ENCODE measurements around the gene PLAAT5. TPM values are rescaled to one million over a fixed set of nuclear protein-coding genes. Genes with fewer than 3 reads are reported as not detected.

The PLAAT5 gene
- total RNA-seq, 1 experiment from 2014 or later: not detected

- Histone ChIP-seq H2AFZ (no peak overlapping the region), H4K20me1 (ENCODE audit: insufficient read depth) (no peaks in the 10 kb centered on the region), H3K27me3 (ENCODE audit: insufficient read depth, low read depth) (no peaks in the 10 kb centered on the region), H3K4me2 (no peak overlapping the region), H3K9me3 (ENCODE audit: insufficient read depth, low read depth) (no peaks in the 10 kb centered on the region), H3F3A (ENCODE audit: insufficient read depth, low read depth) (peaks cover 5% of the 10 kb centered on the region), H3K27ac (no peak overlapping the region), H3K4me3 (no peak overlapping the region), H3K9me2 (ENCODE audit: insufficient read depth) (no peaks in the 10 kb centered on the region), H3K79me2 (ENCODE audit: low read depth) (no peaks in the 10 kb centered on the region), H3K4me1 (replicated peaks; ENCODE audit: insufficient read depth) (peaks cover 40% of the 10 kb centered on the region), H3K36me3 (ENCODE audit: low read depth) (no peaks in the 10 kb centered on the region)
- ChIA-PET POLR2A (ENCODE audit: unreplicated experiment) (no interaction called here), CTCF (no interaction called here)
- no TSS peak for BruUV-seq (replicated peaks)
- intact Hi-C loops (cut with micrococcal nuclease; ENCODE audit: unreplicated experiment): no loop called here
- DNase-seq: no peak
- TF ChIP-seq EZH2 (IDR thresholded peaks at IDR 0.05; ENCODE audit: low read depth): no peak
These were observed 44.8 kb upstream of the PLAAT5 start for GRCh38 chr11:63535734-63536133.

GRCh38 chr11:63534895-63535461 lies 44.0 kb upstream of the PLAAT5 start:
- H3K9me3 ChIP-seq (ENCODE audit: insufficient read depth, low read depth): no peaks in the 10 kb centered on the region
- no peak overlapping the region for H3K4me2 ChIP-seq
- TF ChIP-seq EZH2 (IDR thresholded peaks at IDR 0.05; ENCODE audit: low read depth): no peak
- TF ChIP-seq CTCF (conservative IDR thresholded peaks at IDR 0.05): no peak
- H3F3A ChIP-seq (ENCODE audit: insufficient read depth, low read depth): peaks cover 5% of the 10 kb centered on the region
- DNase-seq: no peak
- no peak overlapping the region for H3K4me3 ChIP-seq
- no peaks in the 10 kb centered on the region for H3K27me3 ChIP-seq (ENCODE audit: insufficient read depth, low read depth)
- no peaks in the 10 kb centered on the region for H3K79me2 ChIP-seq (ENCODE audit: low read depth)
- intact Hi-C loops (cut with micrococcal nuclease; ENCODE audit: unreplicated experiment): no loop called here
- CTCF ChIA-PET: no interaction called here
- H3K27ac ChIP-seq: no peak overlapping the region
- H2AFZ ChIP-seq: no peak overlapping the region
- H4K20me1 ChIP-seq (ENCODE audit: insufficient read depth): no peaks in the 10 kb centered on the region
- no peaks in the 10 kb centered on the region for H3K9me2 ChIP-seq (ENCODE audit: insufficient read depth)
- no peaks in the 10 kb centered on the region for H3K36me3 ChIP-seq (ENCODE audit: low read depth)
- no TSS peak for BruUV-seq (replicated peaks)
- POLR2A ChIA-PET (ENCODE audit: unreplicated experiment): no interaction called here
- H3K4me1 ChIP-seq (replicated peaks; ENCODE audit: insufficient read depth): peaks cover 40% of the 10 kb centered on the region

- Histone ChIP-seq H4K20me1 (ENCODE audit: insufficient read depth) (no peaks in the 10 kb centered on the region), H3K27me3 (ENCODE audit: insufficient read depth, low read depth) (no peaks in the 10 kb centered on the region), H3K4me3 (no peak overlapping the region), H3K4me1 (replicated peaks; ENCODE audit: insufficient read depth) (peaks cover 40% of the 10 kb centered on the region), H3K4me2 (peak overlapping the region; percentile 12), H3K9me3 (ENCODE audit: insufficient read depth, low read depth) (no peaks in the 10 kb centered on the region), H3F3A (ENCODE audit: insufficient read depth, low read depth) (peaks cover 5% of the 10 kb centered on the region), H3K36me3 (ENCODE audit: low read depth) (no peaks in the 10 kb centered on the region), H3K9me2 (ENCODE audit: insufficient read depth) (no peaks in the 10 kb centered on the region), H2AFZ (no peak overlapping the region; the same call in 1 of the 2 replicates), H3K27ac (no peak overlapping the region), H3K79me2 (ENCODE audit: low read depth) (no peaks in the 10 kb centered on the region)
- DNase-seq: peak in 1 of 2 experiments; percentile 44
- ChIA-PET CTCF (no interaction called here), POLR2A (ENCODE audit: unreplicated experiment) (interaction anchor here (0.5 kb wide), 1 partner anchor 412 kb away, joined by 3 read pairs; no protein-coding TSS in a partner anchor)
- no TSS peak for BruUV-seq (replicated peaks)
- intact Hi-C loops (cut with micrococcal nuclease; ENCODE audit: unreplicated experiment): no loop called here
- no peak for TF ChIP-seq EZH2 (IDR thresholded peaks at IDR 0.05; ENCODE audit: low read depth)
- no peak for TF ChIP-seq CTCF (conservative IDR thresholded peaks at IDR 0.05)
These were observed 43.1 kb upstream of the PLAAT5 start for GRCh38 chr11:63534076-63534475.

Data from PC-9 (cell line).